ENCODE results near the gene PPP4R1. TPM values are rescaled to one million over a fixed set of nuclear protein-coding genes. Genes with fewer than 3 reads are reported as not detected.

PPP4R1 gene
- total RNA-seq, 1 experiment from 2014 or later: 106 TPM

DNA sequence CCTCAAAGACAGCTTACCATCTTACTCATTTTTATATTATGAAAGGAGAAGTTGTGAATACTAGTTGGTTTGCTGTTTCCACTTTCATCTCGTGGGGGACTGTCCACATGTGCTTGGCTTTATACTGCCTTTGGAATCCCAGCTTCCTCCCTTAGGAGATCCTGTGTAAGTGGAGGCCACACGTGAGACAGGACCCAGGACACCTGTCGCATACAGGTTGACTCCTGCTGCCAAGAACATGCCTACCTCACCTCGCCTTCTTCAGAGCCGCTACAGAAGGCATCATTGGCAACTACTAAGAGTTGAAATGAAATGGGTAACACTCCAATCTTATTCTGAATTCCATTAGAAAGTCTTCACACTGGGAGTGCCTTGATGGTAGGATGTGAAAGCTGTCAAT, 69.3 kb downstream of the PPP4R1 start:
- no peaks in the 10 kb centered on the region for H3K79me1 ChIP-seq (ENCODE audit: insufficient read depth, low read depth, low read length, poor library complexity, severe bottlenecking)
- Mint-ChIP-seq H3K9me3 (no peaks in the 10 kb centered on the region), H3K4me3 (no peak overlapping the region), H3K36me3 (ENCODE audit: insufficient read depth in 1 of 3, low read depth in 3 of 3) (peaks cover 26 to 43% (median 39%) of the 10 kb centered on the region in 3 experiments), H3K27me3 (ENCODE audit: low read depth) (no peaks in the 10 kb centered on the region), H3K27ac (no peak overlapping the region), H3K4me1 (peaks cover 23 to 24% of the 10 kb centered on the region in 2 experiments)
- no CpG with 5 or more reads among the region's 5 CpGs for WGBS (ENCODE audit: extremely low coverage, insufficient read length, low lambda C conversion rate)
- no peak overlapping the region for H3K27ac ChIP-seq (ENCODE audit: insufficient read length, low read depth, low read length)
- H2BK5ac ChIP-seq (ENCODE audit: insufficient read length, low read length): no peak overlapping the region
- peaks cover 3% of the 10 kb centered on the region for H4K20me1 ChIP-seq (ENCODE audit: control insufficient read depth, insufficient read depth, insufficient read length)
- no peaks in the 10 kb centered on the region for H3K9me3 ChIP-seq (ENCODE audit: control insufficient read depth, low read depth, low read length)
- no peak overlapping the region for H3K23ac ChIP-seq (ENCODE audit: insufficient read length, low read depth, low read length)
- no peak overlapping the region for H2AK5ac ChIP-seq (ENCODE audit: insufficient read length, low read length)
- no peak overlapping the region for H3K4me2 ChIP-seq (ENCODE audit: insufficient read depth, insufficient read length, low read length)
- no peak overlapping the region for H4K5ac ChIP-seq (ENCODE audit: insufficient read length, low read depth, low read length)
- H4K91ac ChIP-seq (ENCODE audit: insufficient read length, low read depth, low read length): no peak overlapping the region
- H3K23me2 ChIP-seq (ENCODE audit: insufficient read length, low read depth, low read length, poor library complexity, severe bottlenecking): no peaks in the 10 kb centered on the region
- TF ChIP-seq, protein P1, sequence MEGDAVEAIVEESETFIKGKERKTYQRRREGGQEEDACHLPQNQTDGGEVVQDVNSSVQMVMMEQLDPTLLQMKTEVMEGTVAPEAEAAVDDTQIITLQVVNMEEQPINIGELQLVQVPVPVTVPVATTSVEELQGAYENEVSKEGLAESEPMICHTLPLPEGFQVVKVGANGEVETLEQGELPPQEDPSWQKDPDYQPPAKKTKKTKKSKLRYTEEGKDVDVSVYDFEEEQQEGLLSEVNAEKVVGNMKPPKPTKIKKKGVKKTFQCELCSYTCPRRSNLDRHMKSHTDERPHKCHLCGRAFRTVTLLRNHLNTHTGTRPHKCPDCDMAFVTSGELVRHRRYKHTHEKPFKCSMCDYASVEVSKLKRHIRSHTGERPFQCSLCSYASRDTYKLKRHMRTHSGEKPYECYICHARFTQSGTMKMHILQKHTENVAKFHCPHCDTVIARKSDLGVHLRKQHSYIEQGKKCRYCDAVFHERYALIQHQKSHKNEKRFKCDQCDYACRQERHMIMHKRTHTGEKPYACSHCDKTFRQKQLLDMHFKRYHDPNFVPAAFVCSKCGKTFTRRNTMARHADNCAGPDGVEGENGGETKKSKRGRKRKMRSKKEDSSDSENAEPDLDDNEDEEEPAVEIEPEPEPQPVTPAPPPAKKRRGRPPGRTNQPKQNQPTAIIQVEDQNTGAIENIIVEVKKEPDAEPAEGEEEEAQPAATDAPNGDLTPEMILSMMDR (conservative IDR thresholded peaks at IDR 0.05): no peak
- DNase-seq: no peak
- H3K56ac ChIP-seq (ENCODE audit: insufficient read length, low read depth, low read length): no peak overlapping the region
- no peaks in the 10 kb centered on the region for H3K27me3 ChIP-seq (ENCODE audit: insufficient read depth, low read length)
- no peak overlapping the region for H3T11ph ChIP-seq (ENCODE audit: low read length)
- H3K9ac ChIP-seq (ENCODE audit: extremely low read depth, insufficient read length, low read length): no peak overlapping the region
- no peaks in the 10 kb centered on the region for H3K79me2 ChIP-seq (ENCODE audit: insufficient read depth, low read length)
- H3K14ac ChIP-seq (ENCODE audit: insufficient read depth, low read length): no peak overlapping the region
- no peak overlapping the region for H2BK20ac ChIP-seq (ENCODE audit: low read depth, low read length, poor library complexity, severe bottlenecking)
- no peak overlapping the region for H2BK12ac ChIP-seq (ENCODE audit: insufficient read length, low read depth, low read length)
- H3K4ac ChIP-seq (ENCODE audit: low read depth, low read length): no peak overlapping the region
- no peak overlapping the region for H3K18ac ChIP-seq (ENCODE audit: insufficient read length, low read depth, low read length)
- no peak overlapping the region for H2BK120ac ChIP-seq (ENCODE audit: low read depth, low read length, poor library complexity, severe bottlenecking)
- H2AFZ ChIP-seq (ENCODE audit: low read length): no peak overlapping the region
- no peak overlapping the region for H4K8ac ChIP-seq (replicated peaks; ENCODE audit: insufficient read length, low read depth, low read length)
- H3K4me1 ChIP-seq (ENCODE audit: insufficient read depth, low read length): no peaks in the 10 kb centered on the region; the same call in 1 of the 2 replicates
- H2BK15ac ChIP-seq (ENCODE audit: low read depth, low read length): no peak overlapping the region

All from H9 (cell line).